ENCODE data around the gene EAPP.
"Not testable (repeated sequence)": the region's sequence is repeated elsewhere in the genome, so short reads cannot be mapped to it uniquely, and the experiment has no call there.

Gene EAPP

GRCh38 chr14:34539407-34540180 lies at the start of gene EAPP:
TSS of gene EAPP (minus strand) at chr14:34539701. CDS start at chr14:34539628, 73 bp downstream.
- no peak for DNase-seq

GRCh38 chr14:34583525-34583924 lies 44.0 kb upstream of the EAPP start:
- DNase-seq: no peak

GRCh38 chr14:34582117-34582680 lies 42.7 kb upstream of the EAPP start:
- DNase-seq: no peak

- DNase-seq: no peak
Observed at GRCh38 chr14:34580381-34580780, 40.9 kb upstream of the EAPP start.

- DNase-seq: no peak
Observed at GRCh38 chr14:34571771-34572170, 32.3 kb upstream of the EAPP start.

- DNase-seq: no peak
Observed at GRCh38 chr14:34569750-34570149, 30.2 kb upstream of the EAPP start.

- DNase-seq: no peak
Observed at GRCh38 chr14:34568803-34569202, 29.3 kb upstream of the EAPP start.

GRCh38 chr14:34562776-34563150 lies 23.3 kb upstream of the EAPP start:
- DNase-seq: no peak

- not testable (repeated sequence) for DNase-seq
Observed at GRCh38 chr14:34562037-34562775, 22.7 kb upstream of the EAPP start.

GRCh38 chr14:34556498-34556829 lies 17.0 kb upstream of the EAPP start:
- DNase-seq: not testable (repeated sequence)

- DNase-seq: not testable (repeated sequence)
Observed at GRCh38 chr14:34555583-34556497, 16.3 kb upstream of the EAPP start.

GRCh38 chr14:34554540-34555250 lies 15.2 kb upstream of the EAPP start:
- DNase-seq: no peak

GRCh38 chr14:34549276-34549966 lies 9.9 kb upstream of the EAPP start:
- DNase-seq: not testable (repeated sequence)

- no peak for DNase-seq
Observed at GRCh38 chr14:34548472-34548981, 9.0 kb upstream of the EAPP start.

GRCh38 chr14:34547136-34547520 lies 7.6 kb upstream of the EAPP start:
- not testable (repeated sequence) for DNase-seq

- not testable (repeated sequence) for DNase-seq
Observed at GRCh38 chr14:34546272-34547135, 7.0 kb upstream of the EAPP start.

GRCh38 chr14:34540181-34541059 lies 919 bp upstream of the EAPP start:
- DNase-seq: not testable (repeated sequence)

- no peak for DNase-seq
Observed at GRCh38 chr14:34538871-34539406, 562 bp downstream of the EAPP start.

- DNase-seq: not testable (repeated sequence)
Observed at GRCh38 chr14:34538096-34538495, 1.4 kb downstream of the EAPP start.
